ENCODE data around the gene ERCC6.

The ERCC6 gene

GRCh38 chr10:49478819-49479218 lies 60.1 kb downstream of the ERCC6 start:
- H3K4me3 ChIP-seq (ENCODE audit: low read depth, low read length) = no peak overlapping the region
- DNase-seq (ENCODE audit: low read depth) = no peak

- no peak for DNase-seq (ENCODE audit: low read depth)
Measured at GRCh38 chr10:49474901-49475300, 64.0 kb downstream of the ERCC6 start.

GRCh38 chr10:49471532-49471931 lies 67.4 kb downstream of the ERCC6 start:
- no peak for DNase-seq (ENCODE audit: low read depth)
- no peak overlapping the region for H3K4me3 ChIP-seq (ENCODE audit: low read depth, low read length)

More at GRCh38 chr10:49474901-49475300, 64.0 kb downstream of the ERCC6 start:
- no peak overlapping the region for H3K4me3 ChIP-seq (ENCODE audit: low read depth, low read length)

GRCh38 chr10:49465736-49466135 lies 73.2 kb downstream of the ERCC6 start:
- DNase-seq (ENCODE audit: low read depth) = no peak
- H3K4me3 ChIP-seq (ENCODE audit: low read depth, low read length) = no peak overlapping the region

Data from skeletal muscle cell (primary cell).